HEK293T (cell line): ENCODE measurements around the gene RPS21.

ENCODE experiments used
- BHLHE40 ChIP-seq: fragments of 450-650 bp; IDR thresholded peaks from 2 replicates; pipeline ENCODE4 v1.6.1; 2016; ENCODE audit warnings: mild to moderate bottlenecking, moderate library complexity, borderline replicate concordance
- ELF4 ChIP-seq: fragments of 450-650 bp; IDR thresholded peaks from 2 replicates; pipeline ENCODE4 v1.6.1; 2017; ENCODE audit warnings: antibody characterized with exemption
- FOXM1 ChIP-seq: fragments of 450-650 bp; IDR thresholded peaks from 2 replicates; pipeline ENCODE4 v1.6.1; 2017; ENCODE audit warnings: mild to moderate bottlenecking, borderline replicate concordance
- NFRKB ChIP-seq: fragments of 450-650 bp; IDR thresholded peaks from 2 replicates; pipeline ENCODE4 v1.6.1; 2016; ENCODE audit warnings: mild to moderate bottlenecking, moderate library complexity
- SP1 ChIP-seq: fragments of 450-650 bp; IDR thresholded peaks from 2 replicates; pipeline ENCODE4 v1.6.1; 2017
- TARDBP ChIP-seq: fragments of 450-650 bp; IDR thresholded peaks from 2 replicates; pipeline ENCODE4 v1.6.1; 2016

DNA sequence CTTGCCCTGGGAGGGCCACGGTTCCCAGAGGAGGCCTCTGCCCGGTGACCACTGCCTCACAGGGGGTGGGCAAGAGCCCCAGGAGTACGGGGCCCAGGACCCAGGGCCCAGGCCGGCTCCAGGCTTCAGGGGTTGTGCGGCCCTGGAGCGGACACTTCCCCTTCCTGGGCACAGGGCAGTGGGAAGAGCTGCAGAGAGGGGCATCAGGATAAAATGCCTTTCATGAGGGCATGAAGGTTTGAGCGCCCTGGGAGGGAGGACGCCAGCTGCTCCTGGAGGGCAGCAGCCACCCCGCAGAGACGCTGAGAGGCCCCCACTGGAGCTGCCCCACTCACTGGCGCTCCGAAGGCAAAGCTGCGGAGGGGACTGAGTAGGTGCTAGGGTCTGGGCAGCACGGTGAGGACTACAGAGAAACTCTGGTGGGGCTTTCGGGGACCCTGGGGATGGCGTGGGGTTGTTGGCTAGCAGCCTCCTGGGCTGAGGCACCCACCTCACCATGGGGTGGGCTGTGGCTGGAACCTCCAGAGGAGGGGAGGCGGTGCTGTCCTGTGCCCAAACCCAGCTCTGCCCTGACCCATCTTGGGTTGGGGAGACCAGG is 30.2 kb upstream of the RPS21 start:
- TF ChIP-seq NFRKB: no peak
- no peak for TF ChIP-seq TARDBP
- TF ChIP-seq SP1: no peak
- TF ChIP-seq FOXM1: no peak
- no peak for TF ChIP-seq BHLHE40
- TF ChIP-seq ELF4: no peak
